HG03108 (cell line): ENCODE measurements around the gene PTPN7.
"Not testable (repeated sequence)": the region's sequence is repeated elsewhere in the genome, so short reads cannot be mapped to it uniquely, and the experiment has no call there.

ENCODE experiments used
- ATAC-seq: cut with Tn5 transposase; IDR thresholded peaks from one replicate; pipeline ENCODE4 v1.9.1; 2021; ENCODE audit warnings: moderate library complexity; ENCODE audit not compliant: unreplicated experiment

Gene PTPN7

GRCh38 chr1:202133001-202133400, 27.4 kb downstream of the PTPN7 start:
- ATAC-seq = no peak

DNA sequence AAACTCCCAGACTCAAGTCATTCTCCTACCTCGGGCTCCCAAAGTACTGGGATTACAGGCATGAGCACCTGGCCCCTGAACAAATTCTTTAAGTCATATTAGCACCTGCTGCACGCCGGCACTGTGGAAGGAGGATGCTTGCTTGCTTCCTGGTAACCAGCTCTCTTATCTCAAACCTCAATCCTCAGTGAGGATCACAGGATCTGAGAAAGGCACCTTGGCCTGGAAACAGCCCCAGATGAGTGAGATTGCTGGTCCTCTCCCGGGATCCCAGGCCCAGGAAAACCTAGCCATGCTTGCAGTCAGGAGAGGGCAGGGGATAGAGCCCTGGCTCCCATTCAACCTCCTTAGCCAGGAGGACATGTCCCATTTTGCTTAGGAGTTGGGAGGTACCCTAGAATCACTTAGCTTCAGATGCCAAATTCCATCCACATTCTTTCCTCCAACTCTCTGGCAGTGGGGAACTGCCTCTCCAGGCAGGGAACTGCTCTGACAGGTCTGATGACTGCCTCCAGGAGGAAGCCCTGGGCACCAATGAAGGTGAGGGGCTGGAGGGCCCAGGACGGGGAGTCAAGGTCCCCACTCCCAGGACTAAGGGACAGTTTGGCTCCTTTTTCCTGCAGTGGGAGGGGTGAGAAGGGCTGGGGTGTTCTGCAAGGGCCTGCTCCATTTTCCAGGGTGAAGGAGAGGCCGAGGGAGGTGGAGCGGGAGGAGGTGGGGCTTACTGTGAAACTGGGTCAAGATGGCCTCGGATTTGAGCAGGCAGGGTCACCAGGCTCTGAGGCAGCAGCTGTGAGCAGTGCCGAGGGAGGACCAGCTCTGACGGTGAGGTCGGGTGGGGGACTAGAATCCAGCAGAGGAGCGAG, 28.2 kb downstream of the PTPN7 start:
- ATAC-seq = no peak

GRCh38 chr1:202130816-202131522, 29.4 kb downstream of the PTPN7 start:
- no peak for ATAC-seq

- no peak for ATAC-seq
Measured at GRCh38 chr1:202130297-202130721, 30.1 kb downstream of the PTPN7 start.

DNA sequence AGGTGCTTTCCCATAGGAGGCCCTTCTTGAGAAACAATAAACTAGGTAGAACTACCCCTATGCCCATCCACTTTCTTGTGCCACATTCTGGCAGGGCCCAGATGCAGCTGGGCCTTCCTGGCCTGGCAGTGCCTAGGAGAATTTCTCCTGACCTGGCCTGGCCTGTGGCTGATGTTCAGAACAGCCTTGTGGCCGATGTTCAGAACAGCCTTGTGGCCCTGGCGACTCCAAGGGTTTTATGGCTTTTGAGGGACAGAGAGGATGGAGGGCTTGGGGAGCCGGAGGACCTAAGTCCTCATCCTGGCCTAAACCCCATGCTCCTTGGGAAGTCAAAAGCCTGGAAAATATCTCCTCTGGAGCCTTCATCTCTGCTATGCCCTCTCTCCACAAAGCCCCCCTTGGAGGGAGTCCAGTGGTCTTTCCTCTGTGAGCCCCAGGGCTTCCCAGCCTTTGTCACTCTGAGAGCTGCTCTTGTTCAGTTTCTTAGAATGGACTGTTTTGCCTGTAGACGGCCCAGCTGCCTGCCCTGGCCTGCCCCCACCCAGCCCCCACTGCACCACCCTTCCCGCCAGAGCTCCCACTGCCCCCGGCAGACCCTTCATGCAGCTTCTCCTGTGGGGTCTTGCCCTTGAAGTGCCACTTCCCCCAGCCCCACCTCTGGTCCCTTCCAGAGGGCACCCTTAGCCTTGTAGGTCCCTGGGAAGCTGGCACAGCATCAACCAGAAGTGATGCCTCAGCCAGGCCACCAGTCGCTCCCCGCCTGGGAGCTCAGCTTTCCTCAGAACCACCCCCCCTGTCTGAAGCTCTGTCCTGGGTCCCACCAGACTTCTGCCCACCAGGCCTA, 30.7 kb downstream of the PTPN7 start:
- no peak for ATAC-seq

GRCh38 chr1:202127836-202128622, 32.4 kb downstream of the PTPN7 start:
- no peak for ATAC-seq

GRCh38 chr1:202127061-202127460, 33.3 kb downstream of the PTPN7 start:
- no peak for ATAC-seq

- no peak for ATAC-seq
Measured at GRCh38 chr1:202126426-202126825, 34.0 kb downstream of the PTPN7 start.

- ATAC-seq = no peak
Measured at GRCh38 chr1:202125611-202126010, 34.8 kb downstream of the PTPN7 start.

GRCh38 chr1:202124142-202124541, 36.3 kb downstream of the PTPN7 start:
- ATAC-seq = no peak

DNA sequence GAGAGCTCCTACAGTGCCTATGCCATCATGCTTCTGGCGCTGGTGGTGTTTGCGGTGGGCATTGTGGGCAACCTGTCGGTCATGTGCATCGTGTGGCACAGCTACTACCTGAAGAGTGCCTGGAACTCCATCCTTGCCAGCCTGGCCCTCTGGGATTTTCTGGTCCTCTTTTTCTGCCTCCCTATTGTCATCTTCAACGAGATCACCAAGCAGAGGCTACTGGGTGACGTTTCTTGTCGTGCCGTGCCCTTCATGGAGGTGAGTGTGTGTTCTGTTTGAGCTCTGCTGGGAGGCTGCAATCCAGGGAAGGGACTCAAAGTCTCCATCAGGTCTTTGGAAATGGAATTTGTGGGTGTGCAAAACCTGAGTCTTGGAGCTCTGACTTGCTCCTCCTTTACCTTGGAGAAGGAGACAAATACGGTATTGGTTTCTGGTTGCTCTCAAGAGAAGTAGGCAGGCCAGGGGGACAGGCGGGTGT, 37.0 kb downstream of the PTPN7 start:
- ATAC-seq = no peak

- no peak for ATAC-seq
Measured at GRCh38 chr1:202122639-202123335, 37.6 kb downstream of the PTPN7 start, which contains the start of gene GPR37L1. Gene GPR37L1, plus strand, starts transcription at chr1:202122917. Its CDS starts 47 bp downstream, at chr1:202122964.

DNA sequence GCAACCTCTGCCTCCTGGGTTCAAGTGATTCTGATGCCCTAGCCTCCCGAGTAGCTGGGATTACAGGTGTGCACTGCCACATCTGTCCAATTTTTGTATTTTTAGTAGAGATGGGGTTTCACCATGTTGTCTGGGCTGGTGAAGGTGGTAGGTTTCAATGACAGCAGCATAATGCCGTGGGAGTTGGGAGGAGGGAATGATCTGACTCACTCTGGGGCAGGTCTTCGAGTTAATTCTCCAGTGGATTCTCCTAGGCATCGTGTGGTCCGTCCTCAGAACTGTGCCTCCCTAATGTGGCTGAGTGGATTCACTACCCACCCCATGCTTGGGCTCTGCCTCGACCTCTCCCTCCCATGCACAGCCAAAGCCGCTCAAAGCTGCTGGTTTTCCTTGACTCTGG, 39.4 kb downstream of the PTPN7 start:
- ATAC-seq = no peak

- ATAC-seq = no peak
Measured at GRCh38 chr1:202117898-202118371, 42.5 kb downstream of the PTPN7 start.

- no peak for ATAC-seq
Measured at GRCh38 chr1:202116287-202116686, 44.1 kb downstream of the PTPN7 start.

GRCh38 chr1:202113690-202114300, 46.6 kb downstream of the PTPN7 start:
- ATAC-seq = no peak

GRCh38 chr1:202112859-202113689, 47.3 kb downstream of the PTPN7 start:
- no peak for ATAC-seq

- not testable (repeated sequence) for ATAC-seq
Measured at GRCh38 chr1:202111589-202111988, 48.8 kb downstream of the PTPN7 start.
